GM21737 (cell line): ENCODE data around the gene CHST5.

Experiments used
- ATAC-seq: cut with Tn5 transposase; IDR thresholded peaks from one replicate; pipeline ENCODE4 v1.9.1; 2021; ENCODE audit warnings: mild to moderate bottlenecking, moderate library complexity; ENCODE audit not compliant: unreplicated experiment

Gene CHST5

GRCh38 chr16:75535901-75536300 lies at the start of gene CHST5:
Gene CHST5, minus strand, starts transcription at chr16:75536108. Its CDS starts 5,724 bp downstream, at chr16:75530384.
- no peak for ATAC-seq

- ATAC-seq = no peak
Observed at GRCh38 chr16:75584108-75584507, 48.2 kb upstream of the CHST5 start.

- ATAC-seq = no peak
Observed at GRCh38 chr16:75579281-75579834, 43.5 kb upstream of the CHST5 start.

- no peak for ATAC-seq
Observed at GRCh38 chr16:75578725-75579124, 42.8 kb upstream of the CHST5 start.

GRCh38 chr16:75578212-75578611 lies 42.3 kb upstream of the CHST5 start:
- no peak for ATAC-seq

GRCh38 chr16:75576384-75576811 lies 40.5 kb upstream of the CHST5 start:
- ATAC-seq = peak; percentile 51

- no peak for ATAC-seq
Observed at GRCh38 chr16:75575958-75576357, 40.0 kb upstream of the CHST5 start.

- no peak for ATAC-seq
Observed at GRCh38 chr16:75573955-75574354, 38.0 kb upstream of the CHST5 start.

GRCh38 chr16:75572864-75573542 lies 37.1 kb upstream of the CHST5 start:
- ATAC-seq = no peak

- ATAC-seq = no peak
Observed at GRCh38 chr16:75570396-75571065, 34.6 kb upstream of the CHST5 start.

GRCh38 chr16:75567911-75568310 lies 32.0 kb upstream of the CHST5 start:
- no peak for ATAC-seq

- ATAC-seq = no peak
Observed at GRCh38 chr16:75566758-75567255, 30.9 kb upstream of the CHST5 start.

GRCh38 chr16:75566040-75566757 lies 30.3 kb upstream of the CHST5 start, which contains the start of gene GABARAPL2:
Gene GABARAPL2, plus strand, starts transcription at chr16:75566379. Its CDS starts 108 bp downstream, at chr16:75566487.
- peak; percentile 69 for ATAC-seq

GRCh38 chr16:75565640-75566039 lies 29.7 kb upstream of the CHST5 start:
- ATAC-seq = no peak

GRCh38 chr16:75559564-75560372 lies 23.9 kb upstream of the CHST5 start:
- no peak for ATAC-seq

- no peak for ATAC-seq
Observed at GRCh38 chr16:75558846-75559401, 23.0 kb upstream of the CHST5 start.

GRCh38 chr16:75556431-75556950 lies 20.6 kb upstream of the CHST5 start:
- ATAC-seq = no peak

GRCh38 chr16:75555707-75556430 lies 20.0 kb upstream of the CHST5 start, which contains the start of gene TMEM231:
Gene TMEM231, minus strand, starts transcription at chr16:75556252. Its CDS starts 43 bp downstream, at chr16:75556209.
- ATAC-seq = peak; percentile 97

GRCh38 chr16:75555213-75555706 lies 19.4 kb upstream of the CHST5 start:
- ATAC-seq = peak; percentile 29
